HG03442 (cell line): Measurements from ENCODE around the gene TRIM10.
"Not testable (repeated sequence)": the region's sequence is repeated elsewhere in the genome, so short reads cannot be mapped to it uniquely, and the experiment has no call there.

Experiments
- ATAC-seq: cut with Tn5 transposase; IDR thresholded peaks from one replicate; pipeline ENCODE4 v1.9.1; 2021; ENCODE audit warnings: mild to moderate bottlenecking, moderate library complexity; ENCODE audit not compliant: unreplicated experiment

TRIM10 gene

DNA sequence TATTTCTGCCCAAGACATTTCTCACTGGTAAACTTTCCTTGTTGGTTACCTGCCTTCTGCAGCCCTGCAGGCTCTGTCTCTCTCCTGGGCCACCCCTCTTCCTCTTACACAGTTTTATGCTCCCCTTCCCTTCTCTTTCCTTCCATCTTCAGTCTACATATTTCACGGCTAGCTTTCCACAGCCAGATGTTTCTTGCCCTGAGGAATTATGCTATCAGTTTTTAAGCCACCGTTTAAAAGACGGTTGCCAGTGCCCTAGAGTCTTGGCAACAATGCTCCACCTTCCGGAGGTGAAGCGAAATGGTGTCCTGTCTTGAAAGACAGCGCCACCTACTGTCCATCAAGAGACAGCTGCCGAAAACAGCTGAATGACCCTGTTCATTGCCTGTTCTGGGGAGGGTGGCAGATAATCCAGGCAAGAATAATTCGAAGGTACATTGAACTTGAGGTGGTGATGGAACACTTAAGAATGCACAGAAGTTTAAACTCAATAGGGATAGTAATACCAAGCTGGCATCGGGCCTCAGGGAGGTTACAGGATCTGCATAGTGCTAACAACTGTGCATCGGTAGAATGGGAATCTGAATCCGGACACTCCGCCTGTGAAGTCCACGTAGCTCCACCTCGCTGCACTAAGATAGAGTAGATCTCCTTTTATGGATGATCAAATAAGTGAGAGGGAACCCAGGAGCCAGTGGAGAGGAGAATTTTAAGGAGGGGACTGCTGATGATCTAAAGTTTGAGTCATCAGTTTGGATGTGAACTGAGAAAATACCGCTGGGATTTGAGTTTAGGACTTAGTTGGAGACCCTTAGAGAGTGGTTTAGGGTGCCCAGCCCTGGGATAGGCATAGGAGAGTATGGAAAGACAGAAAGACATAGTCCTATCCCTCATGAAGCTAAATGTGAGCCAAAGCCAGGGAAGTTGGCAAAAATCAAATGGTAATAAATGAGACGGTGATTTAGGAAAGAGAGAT lies 29.8 kb downstream of the TRIM10 start:
- no peak for ATAC-seq

DNA sequence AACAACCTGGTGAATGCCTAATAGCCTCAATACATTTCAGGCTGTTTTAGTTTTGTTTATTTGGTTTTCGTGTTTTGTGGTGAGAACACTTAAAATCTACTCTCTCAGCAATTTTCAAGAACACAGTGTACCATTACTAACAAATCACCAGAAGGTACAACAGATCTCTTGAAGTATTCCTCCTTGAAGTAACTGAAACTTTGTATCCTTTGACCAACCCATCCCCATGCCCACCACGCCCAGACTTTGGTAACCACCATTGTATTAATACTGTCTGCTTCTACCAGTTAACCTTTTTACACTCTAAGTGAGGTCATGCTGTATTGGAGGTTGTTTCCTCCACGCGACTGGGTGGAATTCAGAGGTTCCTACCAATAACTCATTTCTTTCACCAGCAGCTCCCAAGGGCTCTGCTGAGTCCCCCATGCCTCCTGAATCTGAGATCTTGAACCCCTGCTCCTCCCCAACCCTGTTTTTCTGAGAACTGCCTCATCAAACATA lies 30.8 kb downstream of the TRIM10 start:
- no peak for ATAC-seq

DNA sequence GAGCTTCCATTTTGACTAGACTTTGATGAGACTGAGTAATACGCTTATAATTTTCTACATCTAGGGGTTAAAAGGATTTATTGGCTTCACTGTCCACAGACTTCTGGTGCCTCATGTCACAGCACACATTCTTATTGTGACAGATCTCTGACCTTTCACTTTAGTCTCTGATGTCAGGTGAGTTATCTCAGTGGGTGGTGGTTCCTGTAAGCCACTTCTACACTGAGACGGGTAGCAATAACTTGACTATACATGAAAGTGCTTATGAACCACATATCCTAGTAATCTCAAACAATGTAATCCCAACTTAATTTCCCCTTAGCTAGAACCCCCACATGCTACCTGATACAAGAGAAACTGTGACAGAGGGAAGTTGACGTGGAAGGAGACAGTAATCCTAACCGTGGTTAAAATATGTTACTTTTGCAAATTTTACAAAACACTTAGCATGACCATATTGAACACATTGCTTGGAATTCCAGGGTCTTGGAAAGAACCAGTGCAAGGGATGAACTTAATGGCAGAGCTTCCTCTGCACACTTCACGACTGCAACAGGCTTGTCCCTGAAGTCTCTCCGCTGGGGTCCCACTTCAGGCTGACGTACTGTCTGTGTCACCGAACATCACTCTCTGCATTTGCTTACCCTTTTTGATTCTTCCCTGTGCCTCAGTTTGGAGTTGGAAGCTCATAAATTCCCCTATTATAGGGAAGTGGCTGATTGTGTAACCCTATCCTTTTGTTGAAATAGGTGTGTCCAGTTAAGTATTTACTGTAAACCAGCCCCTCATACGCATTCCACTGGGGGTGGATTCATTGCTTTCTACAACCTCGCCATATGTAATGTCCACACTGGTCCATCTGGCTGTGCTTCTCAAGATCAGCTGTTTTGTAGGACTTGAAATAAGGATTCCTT lies 31.5 kb downstream of the TRIM10 start:
- ATAC-seq = no peak

DNA sequence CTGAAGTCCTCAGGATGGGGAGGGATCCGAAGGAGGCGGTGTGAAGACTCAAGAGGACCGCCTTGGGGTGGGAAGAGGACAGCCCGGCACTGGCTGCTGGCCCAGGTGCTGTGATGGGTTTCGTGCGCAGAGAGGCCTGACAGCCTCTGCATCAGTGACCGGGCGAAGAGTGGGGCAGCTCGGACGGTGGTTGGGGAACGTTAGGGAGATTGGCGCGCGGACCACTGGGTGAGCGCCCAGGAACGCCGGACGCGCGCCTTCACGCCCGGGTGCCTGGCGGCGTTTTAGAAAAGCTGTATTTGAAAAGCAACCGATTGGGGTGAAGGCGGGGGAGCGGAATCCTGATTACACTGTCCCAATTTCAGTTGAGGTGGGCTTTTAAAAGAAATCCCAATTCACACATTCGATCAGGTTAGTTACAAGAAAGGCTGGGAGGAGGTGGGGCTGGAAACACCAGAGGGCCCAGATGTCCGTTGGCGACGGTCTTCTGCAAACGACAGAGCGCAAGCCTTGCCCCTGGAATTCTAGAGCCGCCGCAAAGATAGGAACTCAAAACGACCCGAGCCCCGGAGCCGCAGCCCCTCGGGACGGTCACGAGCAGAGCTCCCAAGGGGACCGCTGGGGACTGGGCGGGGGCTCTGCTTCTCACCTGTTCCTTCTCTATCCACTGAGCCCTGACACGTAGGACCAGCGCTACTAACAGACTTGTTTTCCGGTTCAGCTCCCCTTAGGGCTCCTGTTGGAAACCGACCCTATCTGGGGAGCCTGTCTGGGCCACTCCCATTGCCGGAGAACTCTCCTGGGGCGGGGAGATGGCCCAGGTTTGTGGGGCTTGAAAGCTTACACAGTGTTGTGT lies 33.5 kb downstream of the TRIM10 start:
- ATAC-seq = no peak

DNA sequence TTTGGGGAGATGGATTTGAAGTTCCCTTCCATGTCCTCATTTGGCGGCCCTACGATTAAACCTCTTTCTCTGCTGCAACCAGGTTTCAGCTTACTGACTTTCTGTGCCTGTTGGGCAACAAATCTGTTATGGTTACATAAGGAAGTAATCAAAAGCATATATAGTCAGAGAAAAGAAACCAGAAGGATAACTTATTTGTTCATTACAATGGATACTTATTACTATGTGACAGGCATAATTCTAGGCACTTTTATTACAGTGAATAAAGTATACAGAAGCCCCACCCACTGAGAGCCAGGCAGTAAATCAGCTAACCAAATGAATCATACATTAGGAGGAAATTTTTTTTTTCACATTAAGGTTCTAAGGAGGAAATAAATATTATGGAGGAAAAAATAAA lies 38.5 kb downstream of the TRIM10 start:
- ATAC-seq = no peak

DNA sequence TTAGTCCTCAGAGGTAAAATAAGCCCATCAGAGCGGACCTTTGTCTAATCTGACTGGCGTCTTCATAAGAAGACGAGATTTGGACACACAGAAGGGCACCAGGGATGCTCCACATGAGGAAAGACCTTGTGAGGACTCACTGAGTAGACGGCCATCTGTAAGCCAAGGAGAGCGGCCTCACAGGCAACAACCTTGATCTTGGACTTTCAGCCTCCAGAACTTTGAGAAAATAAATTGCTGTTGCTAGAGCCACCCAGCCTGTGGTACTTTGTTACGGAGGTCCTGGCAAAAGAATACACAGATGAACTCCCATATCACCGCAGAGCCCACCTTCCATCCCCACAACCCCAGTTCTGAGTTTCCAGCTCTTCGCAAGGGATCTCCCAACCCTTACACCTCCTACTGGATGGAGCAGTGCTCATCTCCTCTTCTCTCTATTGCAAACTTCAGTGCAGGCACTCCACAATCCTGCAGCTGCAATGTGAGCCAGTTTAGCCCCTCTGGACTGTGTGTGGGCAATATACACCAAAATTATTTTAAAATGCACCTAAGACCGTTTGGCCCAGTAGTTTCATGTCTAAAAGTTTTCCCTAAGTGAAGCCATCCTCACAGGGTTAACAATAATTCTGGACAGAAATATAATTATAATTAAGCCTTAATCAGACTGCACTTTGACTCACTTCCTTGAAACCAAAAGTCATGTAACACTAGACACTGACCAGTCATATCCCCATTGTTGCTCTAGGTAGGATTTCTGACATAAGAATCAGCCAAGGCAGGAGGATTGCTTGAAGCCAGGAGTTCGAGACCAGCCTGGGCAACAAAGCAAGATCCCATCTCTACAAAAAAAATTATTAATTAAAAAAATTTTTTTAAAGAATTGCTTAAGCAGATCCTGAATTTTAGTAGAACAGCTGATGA lies 39.3 kb downstream of the TRIM10 start:
- no peak for ATAC-seq

DNA sequence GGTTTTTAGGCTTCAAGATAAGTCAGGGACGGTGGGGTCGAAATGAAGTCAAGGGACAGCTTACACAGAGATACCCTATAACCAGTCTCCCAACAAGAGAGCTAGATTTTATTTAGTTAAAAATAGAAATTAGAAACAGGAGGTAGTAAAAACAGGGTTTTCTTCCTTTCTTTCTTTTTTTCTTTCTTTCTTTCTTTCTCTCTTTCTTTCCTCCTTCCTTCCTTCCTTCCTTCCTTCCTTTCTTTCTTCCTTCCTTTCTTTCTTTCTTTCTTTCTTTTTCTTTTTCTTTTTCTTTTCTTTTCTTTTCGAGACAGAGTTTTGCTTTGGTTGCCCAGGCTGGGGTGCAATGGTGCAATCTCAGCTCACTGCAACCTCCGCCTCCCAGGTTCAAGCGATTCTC lies 42.3 kb downstream of the TRIM10 start:
- ATAC-seq = not testable (repeated sequence)

DNA sequence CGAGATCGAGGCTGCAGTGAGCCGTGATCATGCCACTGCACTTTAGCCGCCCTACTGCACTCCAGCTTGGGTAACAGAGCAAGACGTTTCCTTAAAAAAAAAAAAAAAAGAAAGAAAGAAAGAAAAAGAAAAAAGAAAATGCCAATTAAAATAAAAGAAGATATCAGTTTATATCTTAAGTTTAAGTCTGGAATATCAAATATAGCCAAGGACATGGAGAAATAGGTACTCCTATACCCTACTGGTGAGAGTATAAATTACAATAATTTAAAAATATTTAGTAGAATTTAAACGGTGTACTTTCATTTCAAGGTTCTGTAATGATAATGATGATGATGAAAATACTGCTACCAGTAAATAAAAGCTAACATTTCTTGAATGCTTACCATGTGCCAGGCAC lies 44.3 kb downstream of the TRIM10 start:
- ATAC-seq = no peak

DNA sequence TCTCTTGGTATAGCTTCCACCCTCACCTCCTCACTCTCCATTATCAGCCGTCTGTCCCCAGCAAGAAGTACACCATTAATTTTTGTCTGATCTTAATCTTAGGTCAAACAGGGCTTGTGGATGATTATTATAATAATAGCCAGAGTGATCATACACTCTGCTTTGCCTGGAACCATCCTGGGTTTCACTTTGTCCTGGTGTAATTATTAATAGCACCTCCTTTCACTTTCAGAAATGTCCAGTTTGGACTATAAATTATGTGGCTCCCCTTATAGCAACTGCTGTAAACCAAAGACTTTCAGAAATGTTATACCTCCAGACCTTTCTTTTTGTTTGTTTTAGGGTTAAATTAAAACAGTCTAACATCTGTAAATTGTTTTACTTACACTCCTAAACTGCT lies 47.2 kb downstream of the TRIM10 start:
- ATAC-seq = no peak

DNA sequence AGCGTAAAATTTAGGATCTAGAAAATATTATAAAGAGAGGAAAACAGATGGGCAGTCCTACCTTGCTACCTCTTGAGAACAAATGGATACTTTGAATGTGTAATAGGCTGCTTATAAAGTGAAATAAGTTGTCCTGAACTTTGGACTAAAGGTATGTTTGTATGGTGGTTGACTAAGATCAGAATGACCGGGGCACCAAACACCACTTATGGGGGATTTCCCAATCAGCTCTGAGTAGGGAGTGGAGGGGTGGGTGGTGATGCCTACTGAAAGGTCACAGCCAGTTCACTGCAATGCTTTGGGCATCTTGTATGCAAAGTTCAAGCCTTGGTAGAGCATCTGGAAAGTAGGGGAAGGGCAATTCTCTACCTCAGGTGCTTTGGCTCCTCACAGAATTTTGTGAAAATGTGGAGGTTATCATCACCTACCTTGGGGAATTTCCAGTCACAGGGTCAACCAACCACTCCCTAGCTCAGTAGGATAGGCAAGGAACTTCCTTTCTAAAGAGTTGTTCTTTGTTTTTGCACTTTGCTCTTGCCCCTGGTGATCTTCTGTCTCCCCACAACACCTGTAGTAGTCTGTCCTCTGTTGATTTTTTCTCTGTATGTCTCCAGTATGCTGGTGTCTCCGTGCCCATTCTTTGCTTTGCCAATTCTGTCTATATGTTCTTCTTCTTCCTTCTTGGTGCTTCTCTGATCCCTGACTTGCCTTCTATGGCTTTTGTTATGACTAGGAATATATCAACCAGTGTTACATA lies 47.8 kb downstream of the TRIM10 start, which contains the start of gene TRIM31:
Gene TRIM31 (minus strand): TSS at position 88 of the 757 bp plus-strand sequence. CDS start 285 bp downstream, outside the sequence.
- no peak for ATAC-seq

DNA sequence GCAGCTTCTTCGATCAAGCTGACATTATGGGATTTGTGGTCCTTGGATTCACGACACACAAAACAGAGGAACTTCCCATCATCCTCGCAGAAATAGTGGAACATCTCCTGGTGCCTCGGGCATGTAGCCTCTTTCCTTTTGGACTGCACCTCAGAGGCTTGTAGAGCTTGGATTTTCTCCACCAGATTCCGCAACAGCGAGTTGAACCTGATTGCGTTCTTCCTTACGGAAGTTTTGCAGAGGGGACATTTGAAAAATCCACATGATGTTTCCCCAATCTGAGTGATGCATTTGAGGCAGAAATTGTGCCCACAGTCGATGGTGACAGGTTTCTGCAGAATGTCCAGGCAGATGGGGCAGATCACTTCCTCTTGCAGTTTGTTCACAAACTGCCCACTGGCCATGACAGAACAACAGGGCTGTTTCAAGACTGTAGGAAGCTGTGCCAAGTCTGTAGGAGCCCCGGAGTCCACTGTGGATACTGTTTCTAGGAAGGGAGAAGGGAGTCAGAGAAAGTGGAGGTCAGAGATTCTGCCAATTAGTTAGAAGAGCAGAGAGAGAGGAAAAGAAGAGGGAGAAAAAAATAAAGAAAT lies 48.5 kb downstream of the TRIM10 start:
- ATAC-seq = no peak

DNA sequence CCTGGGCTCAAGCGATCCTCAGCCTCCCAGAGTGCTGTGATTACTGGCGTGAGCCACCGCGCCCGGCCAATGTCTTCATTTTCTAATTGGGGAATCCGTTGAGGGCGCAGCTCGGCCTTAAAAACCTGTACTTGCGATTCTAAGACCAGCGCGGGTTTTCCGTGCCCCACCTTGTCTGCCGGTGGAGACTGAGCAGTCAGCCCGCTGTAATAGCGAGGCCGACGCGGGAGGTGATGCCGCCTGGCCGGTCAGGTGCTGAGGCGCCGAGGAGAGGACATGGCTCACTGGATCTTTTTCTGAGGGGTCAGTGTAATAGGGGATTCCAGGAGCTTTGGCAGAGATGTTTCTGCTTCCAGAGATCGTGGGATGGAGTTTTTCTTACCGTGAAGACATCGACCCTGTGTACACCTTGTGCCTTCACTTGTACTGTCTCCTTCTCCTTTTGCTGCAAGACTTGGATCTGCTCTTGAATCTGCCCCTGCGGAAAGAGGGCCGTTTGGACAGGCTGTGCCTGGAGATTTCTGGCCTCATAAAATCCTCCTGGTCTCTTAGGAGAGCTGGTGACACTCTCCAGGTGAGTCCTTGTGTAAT lies 49.6 kb downstream of the TRIM10 start:
- ATAC-seq = no peak

DNA sequence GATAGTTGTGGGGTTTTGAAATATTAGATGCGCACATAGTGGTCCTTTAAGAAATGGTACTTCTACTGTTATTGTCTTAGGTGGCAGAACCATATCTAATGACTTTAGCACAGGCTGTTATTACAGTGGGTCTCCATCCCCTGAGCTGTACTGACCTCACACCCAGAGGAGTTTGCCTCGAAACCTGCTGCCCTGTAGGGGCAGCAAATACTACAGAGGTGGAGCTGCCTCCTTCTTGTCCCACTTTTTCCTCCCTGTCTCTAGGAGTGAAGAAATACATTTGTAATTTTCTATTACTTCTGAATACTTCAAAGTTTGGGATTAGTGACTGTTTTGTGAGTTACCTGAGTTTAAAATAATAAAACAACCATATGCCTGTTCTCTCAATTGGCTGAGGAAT lies 56.4 kb downstream of the TRIM10 start:
- ATAC-seq = no peak

DNA sequence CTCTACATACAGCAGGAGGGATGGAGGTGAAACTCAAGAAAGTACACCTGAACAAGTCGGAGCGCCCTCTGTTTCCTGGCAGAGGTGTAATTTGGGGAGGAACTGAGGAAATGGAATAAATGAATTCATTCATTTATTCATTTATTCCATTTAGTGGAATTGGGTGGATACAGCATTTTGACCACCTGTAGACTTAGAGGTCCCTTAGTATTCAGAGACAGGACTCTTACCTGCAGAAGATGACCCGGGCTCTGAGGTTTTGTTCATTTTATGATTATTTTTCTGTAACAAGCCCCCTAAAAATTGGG lies 57.2 kb downstream of the TRIM10 start:
- ATAC-seq = no peak

DNA sequence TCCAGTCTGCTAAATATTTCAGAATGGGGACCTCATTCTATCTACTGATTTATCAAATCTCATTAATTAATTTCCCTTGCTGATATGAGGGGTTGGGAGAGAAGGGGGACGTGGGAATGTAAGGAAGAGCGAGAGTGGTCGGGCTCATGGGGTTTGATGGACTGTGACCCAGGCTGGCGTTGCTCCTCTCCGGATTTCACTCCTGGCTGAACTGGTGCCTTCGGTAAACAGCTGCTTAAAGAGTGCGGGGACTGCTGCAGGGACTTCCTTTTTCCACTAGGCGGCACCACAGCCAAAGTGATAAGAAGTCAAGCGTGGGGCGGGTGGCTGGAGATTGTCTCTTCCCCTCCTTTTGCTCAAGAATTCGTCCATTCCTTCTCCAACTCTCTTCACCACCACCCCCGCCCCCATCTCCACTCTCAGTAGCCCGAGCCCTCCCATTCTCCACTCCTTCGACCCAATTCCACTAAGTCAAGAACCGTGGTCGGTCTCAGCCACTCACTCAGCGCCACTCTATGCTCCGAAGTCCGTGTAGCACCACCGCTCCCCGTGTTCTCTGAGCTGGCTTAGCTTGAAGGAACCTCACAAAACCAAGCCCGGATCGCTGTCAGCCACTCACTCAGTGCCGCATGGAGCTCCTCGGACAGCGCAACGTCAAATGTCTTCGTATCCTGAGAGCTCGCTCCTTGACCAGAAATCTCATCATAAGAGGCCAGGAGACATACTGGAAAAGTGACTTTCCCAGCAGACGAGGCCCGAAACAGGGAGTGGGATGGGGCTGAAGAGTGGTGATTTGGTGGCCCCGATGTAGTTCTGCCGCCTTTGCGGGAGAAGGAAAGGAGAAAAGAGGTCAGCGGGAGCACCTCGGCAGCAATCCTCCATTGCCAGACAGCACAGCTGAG lies 57.8 kb downstream of the TRIM10 start:
- ATAC-seq = peak; percentile 59

DNA sequence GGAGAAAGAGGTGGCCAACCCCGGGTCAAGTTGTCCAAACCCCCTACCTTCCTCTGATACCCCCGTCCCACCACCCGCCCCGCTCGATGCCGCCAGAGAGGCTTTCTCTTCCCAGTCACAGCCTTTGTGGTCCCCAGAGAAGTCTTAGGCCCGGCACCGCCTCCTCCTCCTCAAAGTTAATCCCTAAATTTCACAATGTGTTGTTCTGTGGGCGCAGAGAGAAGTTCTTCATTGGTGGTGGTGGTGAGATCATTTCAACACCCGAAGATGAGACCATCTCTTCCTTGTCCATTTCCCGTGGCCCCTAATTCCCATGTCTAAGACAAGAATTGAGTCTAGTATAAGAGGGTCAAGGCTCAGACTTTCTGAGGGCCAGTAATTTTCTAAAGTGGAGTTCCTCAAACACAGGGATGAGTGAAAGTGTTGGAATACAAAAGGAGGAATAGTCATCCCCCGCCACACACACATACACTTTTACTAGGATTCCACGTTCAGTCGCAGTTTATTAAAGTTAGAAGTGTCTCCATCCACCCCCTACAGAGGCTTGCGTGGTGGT lies 58.5 kb downstream of the TRIM10 start:
- ATAC-seq = no peak
